ENCODE data around the gene GALR2. TPM values are rescaled to one million over a fixed set of nuclear protein-coding genes. Genes with fewer than 3 reads are reported as not detected.

Gene GALR2
- total RNA-seq, 1 experiment from 2014 or later = 0.61 TPM

DNA sequence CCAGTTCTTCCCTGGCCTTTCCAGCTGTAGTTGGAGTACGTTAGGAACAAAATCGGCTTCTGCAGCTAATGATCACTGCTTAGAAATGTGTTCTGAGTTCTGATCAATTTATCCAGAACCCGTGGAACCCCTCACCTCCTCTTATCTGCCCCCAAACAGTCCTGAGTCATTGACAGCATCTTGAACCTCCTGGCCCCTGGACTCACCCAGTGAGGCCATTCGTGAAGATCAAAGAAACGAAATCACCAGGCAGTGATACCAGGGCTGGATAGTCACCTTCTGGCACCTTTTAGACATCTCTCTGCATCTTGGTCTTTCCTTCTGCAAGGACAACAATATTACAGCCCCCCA lies 46.1 kb downstream of the GALR2 start:
- no peak for TF ChIP-seq CTCF (IDR thresholded peaks at IDR 0.05; ENCODE audit: unreplicated experiment)
- Mint-ChIP-seq H3K4me3 (ENCODE audit: low read depth, unreplicated experiment) (no peak overlapping the region), H3K27me3 (ENCODE audit: unreplicated experiment) (no peaks in the 10 kb centered on the region), H3K27ac (ENCODE audit: unreplicated experiment) (no peak overlapping the region), H3K4me1 (ENCODE audit: low read depth, unreplicated experiment) (no peaks in the 10 kb centered on the region), H3K36me3 (ENCODE audit: insufficient read depth, unreplicated experiment) (no peaks in the 10 kb centered on the region), H3K9me3 (ENCODE audit: low read depth, unreplicated experiment) (no peaks in the 10 kb centered on the region)
- CTCF ChIA-PET = interaction anchor here (1.3 to 5.6 kb wide), 3 partner anchors 61 to 159 kb away, joined by 9 to 36 read pairs (median 10); no protein-coding TSS in a partner anchor
- intact Hi-C loops (cut with micrococcal nuclease; ENCODE audit: unreplicated experiment) = loop anchor here (2.0 kb wide), 1 partner anchor 62 kb away; no protein-coding TSS in a partner anchor
- DNase-seq = no peak
- no TSS peak for BruUV-seq (replicated peaks)

DNA sequence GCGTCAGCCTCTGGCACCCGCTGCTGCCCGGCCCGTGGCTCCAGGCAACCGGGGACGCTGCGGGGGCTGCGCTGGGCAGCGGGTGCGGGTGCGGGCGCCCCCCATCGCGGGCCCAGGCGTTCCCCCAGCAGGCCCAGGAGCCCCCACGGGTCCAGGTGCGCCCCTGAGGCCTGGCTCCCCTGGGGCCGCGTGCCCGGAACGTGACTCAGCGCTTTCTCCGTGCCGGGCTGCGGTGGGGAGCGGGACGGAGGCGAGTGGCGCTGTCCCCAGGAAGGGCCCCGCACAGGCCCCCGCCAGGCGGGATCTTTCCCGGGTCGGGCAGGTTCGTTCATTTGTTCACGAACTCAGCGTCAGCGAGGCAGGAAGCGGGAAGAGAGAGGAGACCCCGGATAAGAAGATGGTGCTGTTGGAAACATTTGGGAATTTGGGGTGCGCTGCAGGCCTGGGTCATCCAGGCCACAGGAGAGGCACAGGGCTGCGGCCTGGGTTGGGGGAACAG lies 47.4 kb downstream of the GALR2 start:
- H3K36me3 Mint-ChIP-seq (ENCODE audit: insufficient read depth, unreplicated experiment) = no peaks in the 10 kb centered on the region
- no peaks in the 10 kb centered on the region for H3K27me3 Mint-ChIP-seq (ENCODE audit: unreplicated experiment)
- H3K27ac Mint-ChIP-seq (ENCODE audit: unreplicated experiment) = no peak overlapping the region
- H3K4me1 Mint-ChIP-seq (ENCODE audit: low read depth, unreplicated experiment) = no peaks in the 10 kb centered on the region
- CTCF ChIA-PET = interaction anchor here (0.7 to 5.6 kb wide), 9 partner anchors 11 to 685 kb away, joined by 3 to 36 read pairs (median 4); no protein-coding TSS in a partner anchor
- no peak for DNase-seq
- H3K4me3 Mint-ChIP-seq (ENCODE audit: low read depth, unreplicated experiment) = no peak overlapping the region
- no peak for TF ChIP-seq CTCF (IDR thresholded peaks at IDR 0.05; ENCODE audit: unreplicated experiment)
- no TSS peak for BruUV-seq (replicated peaks)
- no peaks in the 10 kb centered on the region for H3K9me3 Mint-ChIP-seq (ENCODE audit: low read depth, unreplicated experiment)
- intact Hi-C loops (cut with micrococcal nuclease; ENCODE audit: unreplicated experiment) = loop anchor here (2.0 kb wide), 2 partner anchors 61 to 157 kb away; no protein-coding TSS in a partner anchor

DNA sequence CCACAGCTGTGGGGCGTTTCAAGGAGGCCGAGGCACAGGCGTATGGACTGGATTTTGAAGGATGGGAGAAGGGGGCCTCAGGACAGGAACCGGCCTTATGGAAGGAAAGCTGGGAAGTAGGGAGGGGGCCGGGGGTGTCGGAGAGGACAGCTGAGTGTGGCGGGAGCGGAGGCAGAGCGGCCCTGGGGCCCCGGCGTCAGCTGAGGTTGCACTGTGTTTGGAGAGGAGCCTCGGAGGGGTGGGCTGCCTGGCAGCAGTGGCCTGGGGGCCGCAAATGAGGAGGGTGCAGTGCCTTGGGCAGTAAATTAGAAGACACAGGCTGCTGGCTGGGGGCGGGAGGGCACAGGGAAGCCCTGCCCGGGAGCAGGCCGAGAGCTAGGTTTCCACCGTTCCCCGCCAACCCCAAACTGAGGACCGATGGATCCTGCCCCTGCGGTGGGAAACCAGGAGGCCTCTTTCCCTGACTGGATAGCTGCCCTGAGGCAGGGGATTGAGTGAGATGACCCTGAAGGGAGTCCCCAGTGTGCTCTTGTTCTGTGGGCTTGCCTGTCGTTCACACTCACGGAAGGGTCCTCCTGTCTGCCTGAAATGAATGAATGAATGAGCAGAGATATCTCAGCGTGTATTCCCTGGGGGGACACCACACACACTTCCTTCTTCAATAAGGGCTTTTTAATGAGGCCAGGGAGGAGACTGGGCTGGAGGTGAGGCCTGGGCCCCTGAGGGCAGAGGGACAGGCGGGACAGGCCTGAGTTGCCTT lies 48.0 kb downstream of the GALR2 start:
- no peaks in the 10 kb centered on the region for H3K27me3 Mint-ChIP-seq (ENCODE audit: unreplicated experiment)
- intact Hi-C loops (cut with micrococcal nuclease; ENCODE audit: unreplicated experiment) = loop anchor here (2.0 kb wide), 1 partner anchor 156 kb away; no protein-coding TSS in a partner anchor
- no peak overlapping the region for H3K4me3 Mint-ChIP-seq (ENCODE audit: low read depth, unreplicated experiment)
- H3K27ac Mint-ChIP-seq (ENCODE audit: unreplicated experiment) = no peak overlapping the region
- no TSS peak for BruUV-seq (replicated peaks)
- no peaks in the 10 kb centered on the region for H3K36me3 Mint-ChIP-seq (ENCODE audit: insufficient read depth, unreplicated experiment)
- no peak for DNase-seq
- no peak for TF ChIP-seq CTCF (IDR thresholded peaks at IDR 0.05; ENCODE audit: unreplicated experiment)
- CTCF ChIA-PET = interaction anchor here (0.6 to 5.6 kb wide), 6 partner anchors 10 to 164 kb away, joined by 3 to 36 read pairs (median 6); no protein-coding TSS in a partner anchor
- H3K4me1 Mint-ChIP-seq (ENCODE audit: low read depth, unreplicated experiment) = no peaks in the 10 kb centered on the region
- H3K9me3 Mint-ChIP-seq (ENCODE audit: low read depth, unreplicated experiment) = no peaks in the 10 kb centered on the region

DNA sequence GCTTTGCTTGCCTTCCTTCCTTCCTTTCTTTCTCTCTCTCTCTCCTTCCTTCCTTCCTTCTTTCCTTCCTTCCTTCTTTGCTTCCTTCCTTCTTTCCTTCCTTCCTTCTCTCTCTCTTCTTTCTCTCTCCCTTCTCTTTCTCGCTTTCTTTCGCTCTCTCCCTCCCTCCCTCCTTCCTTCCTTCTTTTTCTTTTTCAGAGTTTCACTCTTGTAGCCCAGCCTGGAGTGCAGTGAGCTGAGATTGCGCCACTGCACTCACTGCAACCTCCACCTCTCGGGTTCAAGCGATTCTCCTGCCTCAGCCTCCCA lies 48.6 kb downstream of the GALR2 start:
- Mint-ChIP-seq H3K4me1 (ENCODE audit: low read depth, unreplicated experiment) (no peaks in the 10 kb centered on the region), H3K27ac (ENCODE audit: unreplicated experiment) (no peak overlapping the region), H3K27me3 (ENCODE audit: unreplicated experiment) (no peaks in the 10 kb centered on the region), H3K4me3 (ENCODE audit: low read depth, unreplicated experiment) (no peak overlapping the region), H3K36me3 (ENCODE audit: insufficient read depth, unreplicated experiment) (no peaks in the 10 kb centered on the region), H3K9me3 (ENCODE audit: low read depth, unreplicated experiment) (no peaks in the 10 kb centered on the region)
- CTCF ChIA-PET = interaction anchor here (0.6 to 5.6 kb wide), 4 partner anchors 49 to 157 kb away, joined by 3 to 36 read pairs (median 6); no protein-coding TSS in a partner anchor
- TF ChIP-seq CTCF (IDR thresholded peaks at IDR 0.05; ENCODE audit: unreplicated experiment) = no peak
- intact Hi-C loops (cut with micrococcal nuclease; ENCODE audit: unreplicated experiment) = loop anchor here (2.0 kb wide), 1 partner anchor 156 kb away; no protein-coding TSS in a partner anchor
- no TSS peak for BruUV-seq (replicated peaks)
- DNase-seq = no peak
